Stimulated activated CD4-positive, alpha-beta T cell treated with anti-CD3 and anti-CD28 coated beads, Interleukin-15, amount 100 ng/mL, for 1 hour (primary cell): ENCODE results near the gene DCTN2.

Source experiments
- DNase-seq, 2 donors: peaks; one replicate each; pipeline ENCODE4 v3.0.0-alpha.2; 2020; ENCODE audit warnings: low read depth in 1 of 2, low spot score in 1 of 2

The DCTN2 gene

GRCh38 chr12:57491393-57492280, 55.4 kb downstream of the DCTN2 start:
- DNase-seq, result no peak

- no peak for DNase-seq
Observed at GRCh38 chr12:57490126-57490525, 56.9 kb downstream of the DCTN2 start.

GRCh38 chr12:57489157-57489641, 57.8 kb downstream of the DCTN2 start:
- DNase-seq, result no peak

- no peak for DNase-seq
Observed at GRCh38 chr12:57488402-57489156, 58.4 kb downstream of the DCTN2 start.

GRCh38 chr12:57487597-57488401, 59.2 kb downstream of the DCTN2 start, which contains the start of gene MARS1:
Gene MARS1, plus strand, starts transcription at chr12:57488068. Its CDS starts 23 bp downstream, at chr12:57488091.
- peak; percentile 80 to 83 for DNase-seq

GRCh38 chr12:57487055-57487596, 59.9 kb downstream of the DCTN2 start:
- DNase-seq, result no peak

GRCh38 chr12:57485695-57486094, 61.3 kb downstream of the DCTN2 start:
- DNase-seq, result no peak

GRCh38 chr12:57483466-57483865, 63.5 kb downstream of the DCTN2 start:
- no peak for DNase-seq

GRCh38 chr12:57481671-57482070, 65.3 kb downstream of the DCTN2 start:
- DNase-seq, result no peak
